ENCODE measurements around the gene PRL. TPM values are rescaled to one million over a fixed set of nuclear protein-coding genes. Genes with fewer than 3 reads are reported as not detected.

Gene PRL
- total and polyA plus RNA-seq, 4 donors: 0.17 to 0.18 TPM; not detected in 2

DNA sequence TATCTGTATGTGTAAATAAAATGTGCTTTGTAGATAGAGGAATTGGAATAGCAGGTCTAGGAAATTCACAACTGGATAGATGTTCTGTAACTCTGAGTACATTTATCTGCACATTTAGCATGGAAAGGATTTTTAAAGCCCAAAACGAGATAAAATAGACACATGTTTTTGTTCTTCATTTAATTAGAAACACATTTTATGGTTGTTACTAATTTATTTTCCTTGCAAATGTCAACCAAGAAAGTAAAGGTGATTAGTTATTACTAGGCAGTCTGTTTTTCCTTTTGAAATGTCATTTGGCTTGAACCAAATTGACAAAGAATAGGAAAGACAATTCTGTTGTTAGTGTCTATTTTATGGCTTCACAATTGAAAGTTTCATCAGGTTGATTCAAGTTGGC is 769 bp downstream of the PRL start:
- no peaks in the 10 kb centered on the region for H3K9me3 ChIP-seq (ENCODE audit: control insufficient read depth in 4 of 4, insufficient read depth in 3 of 4, low read length in 3 of 4)
- H3K4me1 ChIP-seq (ENCODE audit: control insufficient read depth in 5 of 5, insufficient read depth in 5 of 5, low read length in 5 of 5): peaks cover 0 to 6% (median 0%) of the 10 kb centered on the region in 5 donors
- TF ChIP-seq, protein P1, sequence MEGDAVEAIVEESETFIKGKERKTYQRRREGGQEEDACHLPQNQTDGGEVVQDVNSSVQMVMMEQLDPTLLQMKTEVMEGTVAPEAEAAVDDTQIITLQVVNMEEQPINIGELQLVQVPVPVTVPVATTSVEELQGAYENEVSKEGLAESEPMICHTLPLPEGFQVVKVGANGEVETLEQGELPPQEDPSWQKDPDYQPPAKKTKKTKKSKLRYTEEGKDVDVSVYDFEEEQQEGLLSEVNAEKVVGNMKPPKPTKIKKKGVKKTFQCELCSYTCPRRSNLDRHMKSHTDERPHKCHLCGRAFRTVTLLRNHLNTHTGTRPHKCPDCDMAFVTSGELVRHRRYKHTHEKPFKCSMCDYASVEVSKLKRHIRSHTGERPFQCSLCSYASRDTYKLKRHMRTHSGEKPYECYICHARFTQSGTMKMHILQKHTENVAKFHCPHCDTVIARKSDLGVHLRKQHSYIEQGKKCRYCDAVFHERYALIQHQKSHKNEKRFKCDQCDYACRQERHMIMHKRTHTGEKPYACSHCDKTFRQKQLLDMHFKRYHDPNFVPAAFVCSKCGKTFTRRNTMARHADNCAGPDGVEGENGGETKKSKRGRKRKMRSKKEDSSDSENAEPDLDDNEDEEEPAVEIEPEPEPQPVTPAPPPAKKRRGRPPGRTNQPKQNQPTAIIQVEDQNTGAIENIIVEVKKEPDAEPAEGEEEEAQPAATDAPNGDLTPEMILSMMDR (IDR thresholded peaks at IDR 0.05; ENCODE audit: control extremely low read depth, extremely low read depth): no peak
- DNase-seq (no peak), ATAC-seq (ENCODE audit: insufficient read depth, low FRiP score) (no peak)
- no peak overlapping the region for H3K4me3 ChIP-seq
- no peak overlapping the region for H3K9ac ChIP-seq (ENCODE audit: insufficient read depth in 1 of 2, low read length in 2 of 2)
- no peak overlapping the region for H3K27ac ChIP-seq (ENCODE audit: low read depth in 1 of 2, low read length in 1 of 2)
- 74 to 86% methylated on average over 1 of the region's 1 CpG for WGBS, 2 donors
- H3K27me3 ChIP-seq (ENCODE audit: control insufficient read depth in 3 of 3, insufficient read depth in 3 of 3, low read length in 2 of 3): no peaks in the 10 kb centered on the region
- no peaks in the 10 kb centered on the region for H3K36me3 ChIP-seq (ENCODE audit: control insufficient read depth in 4 of 4, insufficient read depth in 4 of 4, low read length in 4 of 4)

- 85 to 88% methylated on average over 9 of the region's 9 CpGs for WGBS, 2 donors
- peak in 1 of 3 donors; percentile 21 for DNase-seq
- H3K27ac ChIP-seq (ENCODE audit: low read depth in 1 of 2, low read length in 1 of 2): no peak overlapping the region
Measured at GRCh38 chr6:22295145-22295544, 1.7 kb downstream of the PRL start.

GRCh38 chr6:22294301-22294700 is 2.5 kb downstream of the PRL start:
- Histone ChIP-seq H3K27ac (ENCODE audit: low read depth in 1 of 2, low read length in 1 of 2) (peak overlapping the region in 1 of 2 donors; percentile 24), H3K36me3 (ENCODE audit: control insufficient read depth in 4 of 4, insufficient read depth in 4 of 4, low read length in 4 of 4) (no peaks in the 10 kb centered on the region), H3K4me1 (ENCODE audit: control insufficient read depth in 5 of 5, insufficient read depth in 5 of 5, low read length in 5 of 5) (peaks cover 0 to 5% (median 0%) of the 10 kb centered on the region in 5 donors), H3K4me3 (no peak overlapping the region), H3K9ac (ENCODE audit: insufficient read depth in 1 of 2, low read length in 2 of 2) (no peak overlapping the region), H3K27me3 (ENCODE audit: control insufficient read depth in 3 of 3, insufficient read depth in 3 of 3, low read length in 2 of 3) (no peaks in the 10 kb centered on the region), H3K9me3 (ENCODE audit: control insufficient read depth in 4 of 4, insufficient read depth in 3 of 4, low read length in 3 of 4) (no peaks in the 10 kb centered on the region)
- TF ChIP-seq, protein P1 (IDR thresholded peaks at IDR 0.05; ENCODE audit: control extremely low read depth, extremely low read depth): no peak
- 89 to 95% methylated on average over 17 of the region's 17 CpGs for WGBS, 2 donors
- DNase-seq (no peak), ATAC-seq (ENCODE audit: insufficient read depth, low FRiP score) (no peak)

More at GRCh38 chr6:22295145-22295544, 1.7 kb downstream of the PRL start:
- no peak overlapping the region for H3K9ac ChIP-seq (ENCODE audit: insufficient read depth in 1 of 2, low read length in 2 of 2)
- no peaks in the 10 kb centered on the region for H3K36me3 ChIP-seq (ENCODE audit: control insufficient read depth in 4 of 4, insufficient read depth in 4 of 4, low read length in 4 of 4)
- H3K4me1 ChIP-seq (ENCODE audit: control insufficient read depth in 5 of 5, insufficient read depth in 5 of 5, low read length in 5 of 5): peaks cover 0 to 5% (median 0%) of the 10 kb centered on the region in 5 donors
- TF ChIP-seq, protein P1 (IDR thresholded peaks at IDR 0.05; ENCODE audit: control extremely low read depth, extremely low read depth): no peak
- no peaks in the 10 kb centered on the region for H3K27me3 ChIP-seq (ENCODE audit: control insufficient read depth in 3 of 3, insufficient read depth in 3 of 3, low read length in 2 of 3)
- no peak for ATAC-seq (ENCODE audit: insufficient read depth, low FRiP score)
- H3K4me3 ChIP-seq: no peak overlapping the region
- H3K9me3 ChIP-seq (ENCODE audit: control insufficient read depth in 4 of 4, insufficient read depth in 3 of 4, low read length in 3 of 4): no peaks in the 10 kb centered on the region

- ATAC-seq (ENCODE audit: insufficient read depth, low FRiP score) (no peak), DNase-seq (no peak)
- no peaks in the 10 kb centered on the region for H3K36me3 ChIP-seq (ENCODE audit: control insufficient read depth in 4 of 4, insufficient read depth in 4 of 4, low read length in 4 of 4)
- 94 to 97% methylated on average over 8 of the region's 8 CpGs for WGBS, 2 donors
- no peaks in the 10 kb centered on the region for H3K9me3 ChIP-seq (ENCODE audit: control insufficient read depth in 4 of 4, insufficient read depth in 3 of 4, low read length in 3 of 4)
- H3K4me3 ChIP-seq: no peak overlapping the region
- H3K27ac ChIP-seq (ENCODE audit: low read depth in 1 of 2, low read length in 1 of 2): no peak overlapping the region
- no peak overlapping the region for H3K9ac ChIP-seq (ENCODE audit: insufficient read depth in 1 of 2, low read length in 2 of 2)
- TF ChIP-seq, protein P1 (IDR thresholded peaks at IDR 0.05; ENCODE audit: control extremely low read depth, extremely low read depth): no peak
- H3K27me3 ChIP-seq (ENCODE audit: control insufficient read depth in 3 of 3, insufficient read depth in 3 of 3, low read length in 2 of 3): no peaks in the 10 kb centered on the region
- peaks cover 0 to 8% (median 2%) of the 10 kb centered on the region in 5 donors for H3K4me1 ChIP-seq (ENCODE audit: control insufficient read depth in 5 of 5, insufficient read depth in 5 of 5, low read length in 5 of 5)
Measured at GRCh38 chr6:22290045-22290444, 6.8 kb downstream of the PRL start.
